ENCODE data around the gene HINFP. TPM values are rescaled to one million over a fixed set of nuclear protein-coding genes. Genes with fewer than 3 reads are reported as not detected.

Gene HINFP
- total and polyA plus RNA-seq, 2 of the 4 experiments (the other 2 are of a cell fraction), result 9.1 to 15.3 TPM

- H3K4me3 ChIP-seq (ENCODE audit: insufficient read depth, low read depth, low read length), result no peak overlapping the region
Observed at GRCh38 chr11:119111361-119111925, 9.9 kb upstream of the HINFP start.

More at GRCh38 chr11:119111361-119111925, 9.9 kb upstream of the HINFP start:
- H2BK20ac ChIP-seq (ENCODE audit: low read depth, low read length), result no peak overlapping the region
- DNase-seq (no peak), ATAC-seq (ENCODE audit: low read depth) (no peak)
- H3K9ac ChIP-seq (ENCODE audit: low read depth, low read length), result no peak overlapping the region
- H2BK120ac ChIP-seq (ENCODE audit: low read depth, low read length), result no peak overlapping the region
- peaks cover 4% of the 10 kb centered on the region; the same call in 1 of the 2 replicates for H4K20me1 ChIP-seq (ENCODE audit: insufficient read depth, low read length)
- peaks cover 36% of the 10 kb centered on the region for H3K36me3 ChIP-seq (ENCODE audit: control insufficient read depth, insufficient read depth, low read length)
- in situ Hi-C loops (cut with MboI; ENCODE audit: low sequenced_read_pairs), result no loop called here
- no peak overlapping the region for H3K4me2 ChIP-seq (ENCODE audit: low read depth, low read length)
- dilution Hi-C loops (cut with HindIII; ENCODE audit: low sequenced_read_pairs, unreplicated experiment), result no loop called here
- no peak overlapping the region for H4K8ac ChIP-seq (ENCODE audit: low read depth in 2 of 2, low read length in 2 of 2)
- CTCF ChIA-PET, result no interaction called here
- H4K91ac ChIP-seq (ENCODE audit: insufficient read depth, low read depth, low read length), result no peak overlapping the region
- H3K18ac ChIP-seq (ENCODE audit: low read depth, low read length), result no peak overlapping the region
- no peak overlapping the region for H4K5ac ChIP-seq (ENCODE audit: low read depth, low read length)
- H2AK9ac ChIP-seq (replicated peaks; ENCODE audit: low read depth, low read length, poor library complexity), result no peak overlapping the region
- no peak overlapping the region for H2AFZ ChIP-seq (replicated peaks; ENCODE audit: low read length, poor library complexity)
- BruUV-seq (replicated peaks), result no TSS peak
- peaks cover 19 to 37% of the 10 kb centered on the region in 2 experiments for H3K79me1 ChIP-seq (ENCODE audit: low read depth in 1 of 2, low read length in 2 of 2)
- no peak for TF ChIP-seq MAZ (IDR thresholded peaks at IDR 0.05; ENCODE audit: borderline replicate concordance, low read depth, low read length)
- no peak overlapping the region for H2BK5ac ChIP-seq (ENCODE audit: low read depth, low read length, poor library complexity, severe bottlenecking)
- intact Hi-C loops (cut with micrococcal nuclease), result no loop called here
- H3K56ac ChIP-seq (ENCODE audit: extremely low read depth, insufficient read depth, low read length), result no peak overlapping the region
- H3K4ac ChIP-seq (ENCODE audit: low read depth, low read length), result no peak overlapping the region
- H3K4me1 ChIP-seq (ENCODE audit: control insufficient read depth, insufficient read depth, low read length), result peaks cover 9% of the 10 kb centered on the region
- no peak overlapping the region for H3K14ac ChIP-seq (replicated peaks; ENCODE audit: low read depth, low read length)
- H3K23ac ChIP-seq (ENCODE audit: low read depth, low read length), result no peak overlapping the region
- POLR2A ChIA-PET (ENCODE audit: unreplicated experiment), result interaction anchor here (0.5 to 0.6 kb wide), 2 partner anchors 9 to 26 kb away, joined by 7 to 13 read pairs; no protein-coding TSS in a partner anchor
- no peak overlapping the region for H2AK5ac ChIP-seq (ENCODE audit: low read depth, low read length)
- 100% methylated on average over 2 of the region's 11 CpGs; no CpG with 5 or more reads in 1 of the 2 experiments for WGBS, 2 experiments (ENCODE audit: extremely low coverage in 2 of 2, insufficient read length in 1 of 2)
- no peaks in the 10 kb centered on the region for H3K27me3 ChIP-seq (ENCODE audit: control insufficient read depth, insufficient read depth, low read length)
- H3K9me1 ChIP-seq (ENCODE audit: insufficient read depth, low read length), result peaks cover 14% of the 10 kb centered on the region
- no peak overlapping the region for H3K27ac ChIP-seq (ENCODE audit: insufficient read depth, low read length)
- H2BK15ac ChIP-seq (ENCODE audit: low read depth, low read length), result no peak overlapping the region
- H3K9me3 ChIP-seq (ENCODE audit: control insufficient read depth, insufficient read depth, low read length), result no peaks in the 10 kb centered on the region

Data from IMR-90 (cell line).